H1 (cell line): Measurements from ENCODE around the gene APEH. TPM values are rescaled to one million over a fixed set of nuclear protein-coding genes. Genes with fewer than 3 reads are reported as not detected.

Experiments
- BRCA1 ChIP-seq: IDR thresholded peaks from 2 replicates; pipeline ENCODE4 v1.6.1; 2012; ENCODE audit warnings: low read depth, low read length, improper control_type of control experiment
- CHD7 ChIP-seq: fragments of 300-600 bp; sonication (generic); IDR thresholded peaks from 2 replicates; pipeline ENCODE4 v1.7.1; 2012; ENCODE audit warnings: low read length, moderate library complexity, mild to moderate bottlenecking, inconsistent platforms; ENCODE audit not compliant: insufficient replicate concordance
- EGR1 ChIP-seq: IDR thresholded peaks from 2 replicates; pipeline ENCODE4 v1.6.1; 2011; ENCODE audit warnings: low read depth, low read length, borderline replicate concordance
- JUN ChIP-seq: IDR thresholded peaks from 2 replicates; pipeline ENCODE4 v1.6.1; 2011; ENCODE audit warnings: low read depth, mild to moderate bottlenecking, improper control_type of control experiment, low read length
- KDM4A ChIP-seq: IDR thresholded peaks from one replicate; pipeline ENCODE4 v1.7.1; 2012; ENCODE audit warnings: low read depth, mild to moderate bottlenecking, moderate library complexity, low read length, inconsistent platforms; ENCODE audit not compliant: severe bottlenecking
- POLR2A ChIP-seq, 2 experiments: IDR thresholded peaks; 1 replicate in 1 of 2; 2 replicates in 1 of 2; pipeline ENCODE4 v1.6.1; 2011; ENCODE audit warnings: low read depth in 2 of 2, low read length in 2 of 2, mild to moderate bottlenecking in 2 of 2; ENCODE audit errors: control extremely low read depth in 1 of 2
- SAP30 ChIP-seq: fragments of 300-600 bp; sonication (generic); IDR thresholded peaks from 2 replicates; pipeline ENCODE4 v1.7.1; 2012; ENCODE audit warnings: low read length, moderate library complexity, mild to moderate bottlenecking, inconsistent platforms; ENCODE audit not compliant: insufficient read depth, insufficient replicate concordance
- SIN3A ChIP-seq, 2 experiments: IDR thresholded peaks in 1 of 2; conservative IDR thresholded peaks in 1 of 2; 2 replicates each; pipeline ENCODE4 v1.6.1; 2011 to 2012; ENCODE audit warnings: low read length in 2 of 2, improper control_type of control experiment in 1 of 2, low read depth in 1 of 2, mild to moderate bottlenecking in 1 of 2
- SP2 ChIP-seq: IDR thresholded peaks from 2 replicates; pipeline ENCODE4 v1.6.1; 2012; ENCODE audit warnings: mild to moderate bottlenecking, low read length, inconsistent platforms
- TEAD4 ChIP-seq: IDR thresholded peaks from 2 replicates; pipeline ENCODE4 v1.6.1; 2012; ENCODE audit warnings: low read depth, low read length, inconsistent platforms, mixed read lengths
- polyA plus RNA-seq, 7 experiments: library from polyadenylated mRNA; depleted of rRNA in 3 of 7; stranded (reverse) in 5 of 7; unstranded in 2 of 7; fragments of >200 nt in 5 of 7; fragments of 200-250 nt in 2 of 7; gene quantifications; 1 replicate in 5 of 7; 2 replicates in 1 of 7; 4 replicates in 1 of 7; pipeline versions ENCODE4 v1.2.1 to v1.2.3, GENCODE V29; 2011 to 2013; ENCODE audit warnings: missing spikeins in 2 of 7, mixed read lengths in 2 of 7
- total RNA-seq: library from RNA; stranded (reverse); fragmentation: NEBNext Ultra II Directional; extraction: Animal tissue kit (Norgen Biotek cat#: 25700); gene quantifications from 2 replicates; pipeline ENCODE4 v1.2.1, GENCODE V29; 2021

The APEH gene
- total and polyA plus RNA-seq, 2 of the 8 experiments (the other 6 are each of a cell fraction or from before 2014, with no cell fraction given) = 222 to 260 TPM

- TF ChIP-seq CHD7 = no peak
- peak; percentile 12; the same call in 1 of the 2 replicates for TF ChIP-seq TEAD4
- peak; percentile 34; the same call in 1 of the 2 replicates for TF ChIP-seq EGR1
- peak in 1 of 2 experiments; percentile 74; a peak in 2 of 3 replicates for TF ChIP-seq POLR2A (IDR thresholded peaks at IDR 0.05; ENCODE audit: control extremely low read depth in 1 of 2, low read depth in 2 of 2, low read length in 2 of 2)
- TF ChIP-seq JUN = no peak
- TF ChIP-seq SIN3A (conservative IDR thresholded peaks at IDR 0.05 in 1 of 2, IDR thresholded peaks at IDR 0.05 in 1 of 2; ENCODE audit: low read depth in 1 of 2, low read length in 2 of 2) = peak; percentile 87 to 89; a peak in 3 of 4 replicates
- no peak for TF ChIP-seq SAP30
- no peak for TF ChIP-seq BRCA1
- peak; percentile 78 for TF ChIP-seq KDM4A
- TF ChIP-seq SP2 = no peak
Observed at GRCh38 chr3:49689046-49689907, 15.1 kb downstream of the APEH start, which contains the start of the genes MST1 and RNF123 (continued).
